Osteocyte (in vitro differentiated cells): ENCODE results near the gene CHCT1. TPM values are rescaled to one million over a fixed set of nuclear protein-coding genes. Genes with fewer than 3 reads are reported as not detected.

ENCODE experiments used
- DNase-seq: peaks from one replicate; pipeline ENCODE4 v3.0.0; 2021; ENCODE audit warnings: mixed read lengths; ENCODE audit not compliant: unreplicated experiment; ENCODE audit errors: extremely low spot score
- H3K27ac Mint-ChIP-seq: one replicate; pipeline ENCODE4 v1.8.0; 2021; ENCODE audit warnings: mild to moderate bottlenecking, mixed read lengths; ENCODE audit not compliant: unreplicated experiment
- H3K27me3 Mint-ChIP-seq: one replicate; pipeline ENCODE4 v1.8.0; 2021; ENCODE audit warnings: mixed read lengths; ENCODE audit not compliant: unreplicated experiment
- H3K36me3 Mint-ChIP-seq: one replicate; pipeline ENCODE4 v1.8.0; 2021; ENCODE audit warnings: mixed read lengths; ENCODE audit not compliant: unreplicated experiment
- H3K4me1 Mint-ChIP-seq: one replicate; pipeline ENCODE4 v1.8.0; 2021; ENCODE audit warnings: mixed read lengths; ENCODE audit not compliant: unreplicated experiment
- H3K4me3 Mint-ChIP-seq: one replicate; pipeline ENCODE4 v1.8.0; 2021; ENCODE audit warnings: mild to moderate bottlenecking, moderate library complexity, mixed read lengths; ENCODE audit not compliant: unreplicated experiment
- H3K9me3 Mint-ChIP-seq: one replicate; pipeline ENCODE4 v1.8.0; 2021; ENCODE audit warnings: mixed read lengths; ENCODE audit not compliant: unreplicated experiment
- total RNA-seq: library from RNA; stranded (reverse); gene quantifications from 2 replicates; pipeline ENCODE4 v1.2.1, GENCODE V29; 2021
- TF ChIP-seq, protein P1 (sequence below): fragments of 200-600 bp; sonication (generic); IDR thresholded peaks from 2 replicates; pipeline ENCODE4 v1.5.0; 2021; ENCODE audit warnings: antibody characterized with exemption, mild to moderate bottlenecking, moderate library complexity

The CHCT1 gene
- total RNA-seq, 1 donor from 2014 or later, result not detected

DNA sequence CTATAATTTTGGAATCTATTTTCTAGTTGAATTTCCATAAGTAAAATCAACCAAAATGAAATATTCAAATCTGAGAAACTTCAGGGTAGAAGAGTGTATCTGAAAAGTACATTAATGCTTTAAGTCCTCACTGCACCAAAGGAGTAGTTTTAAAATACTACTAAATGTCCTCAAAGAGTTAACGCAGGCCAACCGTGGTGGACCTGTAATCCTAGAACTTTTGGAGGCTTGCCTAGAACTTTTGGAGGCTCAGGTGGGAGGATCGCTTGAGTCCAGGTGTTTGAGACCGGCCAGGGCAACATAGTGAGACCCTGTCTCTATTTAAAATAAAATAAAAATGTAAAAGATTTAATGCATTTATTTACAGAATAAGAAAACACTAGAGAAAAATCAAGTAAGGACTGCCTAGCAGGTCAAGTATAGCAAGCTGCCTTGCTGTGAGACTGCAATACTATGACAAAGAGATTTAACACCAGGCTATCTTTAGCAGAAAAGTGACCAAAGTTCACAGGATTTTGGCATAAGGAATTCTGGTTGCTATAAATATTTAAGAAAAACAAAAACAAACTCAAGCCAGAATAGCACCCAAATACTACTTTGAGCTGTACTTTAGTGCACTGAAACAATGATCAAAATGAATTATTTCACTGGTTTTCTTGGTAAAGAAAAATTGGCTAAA is 41.0 kb downstream of the CHCT1 start:
- no peak for DNase-seq
- Mint-ChIP-seq H3K9me3 (no peaks in the 10 kb centered on the region), H3K4me1 (peaks cover 28% of the 10 kb centered on the region)

DNA sequence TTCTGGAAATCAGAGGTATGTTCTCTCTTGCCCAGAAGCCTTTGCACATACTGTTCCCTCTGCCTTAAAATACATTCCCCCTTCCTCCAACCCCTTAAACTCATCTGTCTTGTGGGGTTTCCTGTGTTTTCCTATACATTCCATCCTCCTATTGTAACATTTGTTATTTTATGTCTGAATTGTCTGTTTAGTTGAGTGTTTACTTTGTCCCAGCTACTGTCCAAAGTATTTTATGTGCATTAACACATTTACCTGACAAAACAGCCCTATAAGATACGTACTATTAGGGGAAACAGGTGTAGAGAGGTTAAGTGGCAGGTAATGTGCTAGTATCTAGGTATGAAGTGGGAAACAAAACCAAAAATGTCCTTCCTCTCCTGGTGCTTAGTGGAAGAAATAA is 42.1 kb downstream of the CHCT1 start:
- Mint-ChIP-seq H3K27me3 (no peaks in the 10 kb centered on the region), H3K27ac (peak overlapping the region; percentile 59), H3K4me3 (no peak overlapping the region), H3K9me3 (no peaks in the 10 kb centered on the region), H3K36me3 (peaks cover 31% of the 10 kb centered on the region), H3K4me1 (peaks cover 39% of the 10 kb centered on the region)
- no peak for DNase-seq
- TF ChIP-seq, protein P1, sequence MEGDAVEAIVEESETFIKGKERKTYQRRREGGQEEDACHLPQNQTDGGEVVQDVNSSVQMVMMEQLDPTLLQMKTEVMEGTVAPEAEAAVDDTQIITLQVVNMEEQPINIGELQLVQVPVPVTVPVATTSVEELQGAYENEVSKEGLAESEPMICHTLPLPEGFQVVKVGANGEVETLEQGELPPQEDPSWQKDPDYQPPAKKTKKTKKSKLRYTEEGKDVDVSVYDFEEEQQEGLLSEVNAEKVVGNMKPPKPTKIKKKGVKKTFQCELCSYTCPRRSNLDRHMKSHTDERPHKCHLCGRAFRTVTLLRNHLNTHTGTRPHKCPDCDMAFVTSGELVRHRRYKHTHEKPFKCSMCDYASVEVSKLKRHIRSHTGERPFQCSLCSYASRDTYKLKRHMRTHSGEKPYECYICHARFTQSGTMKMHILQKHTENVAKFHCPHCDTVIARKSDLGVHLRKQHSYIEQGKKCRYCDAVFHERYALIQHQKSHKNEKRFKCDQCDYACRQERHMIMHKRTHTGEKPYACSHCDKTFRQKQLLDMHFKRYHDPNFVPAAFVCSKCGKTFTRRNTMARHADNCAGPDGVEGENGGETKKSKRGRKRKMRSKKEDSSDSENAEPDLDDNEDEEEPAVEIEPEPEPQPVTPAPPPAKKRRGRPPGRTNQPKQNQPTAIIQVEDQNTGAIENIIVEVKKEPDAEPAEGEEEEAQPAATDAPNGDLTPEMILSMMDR, result no peak

More for the DNA sequence above, 41.0 kb downstream of the CHCT1 start:
- Mint-ChIP-seq H3K27me3 (no peaks in the 10 kb centered on the region), H3K36me3 (peaks cover 38% of the 10 kb centered on the region), H3K4me3 (no peak overlapping the region), H3K27ac (peak overlapping the region; percentile 57)
- TF ChIP-seq, protein P1, result no peak

DNA sequence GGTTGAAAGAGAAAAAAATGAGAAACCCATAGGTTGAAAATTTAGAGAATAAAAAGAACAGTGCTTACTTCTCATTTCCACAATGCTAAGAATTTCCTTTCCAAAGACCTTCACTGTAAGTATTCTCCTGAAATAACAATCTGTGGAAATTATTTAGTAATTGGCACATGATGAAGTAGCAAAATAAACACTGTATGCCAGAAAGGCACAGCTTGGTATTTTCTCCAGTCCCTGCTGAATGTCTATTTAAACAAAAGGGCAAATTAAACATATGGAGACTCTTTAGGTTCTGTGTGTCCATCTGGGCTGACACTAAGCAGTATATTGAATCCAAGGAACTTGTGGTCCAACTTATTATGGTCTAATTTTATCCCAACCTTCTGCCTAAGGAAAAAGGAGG is 46.1 kb downstream of the CHCT1 start:
- Mint-ChIP-seq H3K27me3 (no peaks in the 10 kb centered on the region), H3K27ac (peak overlapping the region; percentile 90), H3K4me1 (peaks cover 64% of the 10 kb centered on the region), H3K4me3 (no peak overlapping the region), H3K36me3 (peaks cover 39% of the 10 kb centered on the region), H3K9me3 (peaks cover 6% of the 10 kb centered on the region)
- TF ChIP-seq, protein P1, result no peak
- no peak for DNase-seq

DNA sequence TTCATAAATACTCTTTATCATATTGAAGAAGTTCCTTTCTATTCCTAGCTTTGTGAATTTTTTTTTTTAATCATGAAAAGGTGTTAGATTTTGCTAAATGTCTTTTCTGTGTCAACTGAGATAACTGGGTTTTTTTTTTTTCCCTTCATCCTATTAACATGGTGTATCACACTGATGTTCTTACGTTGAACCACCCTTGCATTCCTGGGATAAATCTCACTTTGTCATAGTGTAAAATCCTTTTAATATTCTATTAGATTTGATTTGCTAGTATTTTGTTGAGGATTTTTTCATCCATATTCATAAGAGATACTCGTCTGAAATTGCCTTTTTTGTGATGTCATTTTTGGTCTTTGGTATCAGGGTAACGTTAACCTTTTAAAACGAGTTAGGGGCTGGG is 49.2 kb downstream of the CHCT1 start:
- H3K4me1 Mint-ChIP-seq, result peaks cover 67% of the 10 kb centered on the region
- H3K27me3 Mint-ChIP-seq, result no peaks in the 10 kb centered on the region
- DNase-seq, result no peak
- H3K27ac Mint-ChIP-seq, result peak overlapping the region; percentile 90
- H3K9me3 Mint-ChIP-seq, result peaks cover 6% of the 10 kb centered on the region
- TF ChIP-seq, protein P1, result no peak
- peaks cover 29% of the 10 kb centered on the region for H3K36me3 Mint-ChIP-seq
- H3K4me3 Mint-ChIP-seq, result no peak overlapping the region

DNA sequence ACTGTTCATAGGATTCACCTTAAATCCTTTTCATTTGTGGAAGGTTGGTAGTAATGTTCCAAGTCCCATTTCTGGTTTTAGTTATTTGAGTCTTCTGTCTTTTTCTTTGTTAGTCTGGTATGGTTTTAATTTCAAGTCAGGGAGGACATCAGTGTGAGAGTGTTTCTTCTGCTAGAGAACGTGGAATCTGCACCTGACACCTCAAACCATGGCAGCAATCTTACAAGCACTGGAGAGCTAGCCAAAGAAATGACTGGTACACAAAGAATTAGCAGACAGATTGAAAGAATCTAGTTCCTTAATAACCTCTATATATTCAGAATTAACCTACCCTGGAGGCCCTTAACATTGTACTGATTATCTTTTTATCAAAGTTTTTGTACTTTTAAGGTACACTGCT is 50.2 kb downstream of the CHCT1 start:
- Mint-ChIP-seq H3K27ac (peak overlapping the region; percentile 29), H3K4me3 (no peak overlapping the region), H3K4me1 (peaks cover 62% of the 10 kb centered on the region), H3K36me3 (peaks cover 33% of the 10 kb centered on the region), H3K27me3 (no peaks in the 10 kb centered on the region), H3K9me3 (peaks cover 6% of the 10 kb centered on the region)
- TF ChIP-seq, protein P1, result no peak
- DNase-seq, result no peak
